Motor neuron (in vitro differentiated cells): Measurements from ENCODE around the gene NUMBL. TPM values are rescaled to one million over a fixed set of nuclear protein-coding genes. Genes with fewer than 3 reads are reported as not detected.
A peak's percentile ranks its signal among the peaks of the same experiment; 100 is the strongest.

ENCODE experiments used
- ATAC-seq, 8 experiments: fragments of 200-7000 bp; cut with Tn5 transposase; replicated peaks in 6 of 8; 2 replicates each; pipeline ENCODE4 v1.8.0; 2021; ENCODE audit warnings: mild to moderate bottlenecking in 8 of 8, moderate library complexity in 8 of 8
- H3K27ac ChIP-seq, 2 donors: fragments of 250-450 bp; sonication (Bioruptor Pico); 2 replicates each; pipeline ENCODE4 v1.9.0; 2021; ENCODE audit warnings: antibody characterized with exemption in 2 of 2, mild to moderate bottlenecking in 2 of 2, moderate library complexity in 1 of 2
- H3K4me1 ChIP-seq, 2 donors: fragments of 250-450 bp; sonication (Bioruptor Pico); replicated peaks in 1 of 2; 2 replicates each; pipeline ENCODE4 v1.6.1; 2021; ENCODE audit warnings: antibody characterized with exemption in 2 of 2, mild to moderate bottlenecking in 2 of 2, moderate library complexity in 1 of 2
- H3K4me3 ChIP-seq, 5 donors: fragments of 250-450 bp; sonication (Bioruptor Pico); 2 replicates each; pipeline ENCODE4 v1.9.0; 2021; ENCODE audit warnings: antibody characterized with exemption in 5 of 5, mild to moderate bottlenecking in 5 of 5, moderate library complexity in 4 of 5
- WGBS, 10 experiments: fragments of 450-650 bp; shearing (Covaris generic); methylation state at CpG; one replicate each; pipeline ENCODE4 v1.0.0; 2022; 5-methylcytosine and 5-hydroxymethylcytosine counted together
- in situ Hi-C, 9 experiments: fragments of 400-800 bp; cut with MboI; loops; one replicate each; pipeline ENCODE4 v1.15.0; 2021; ENCODE audit warnings: low sequenced_read_pairs in 9 of 9, low pct_unique_long_range_greater_than_20kb in 2 of 9; ENCODE audit not compliant: unreplicated experiment in 9 of 9
- total RNA-seq, 8 experiments: library from RNA; unstranded; fragments of 300-600 nt; gene quantifications; 2 replicates each; pipeline versions ENCODE4 v1.2.3 to v1.2.4, GENCODE V29; 2022

NUMBL gene
- total RNA-seq, 8 experiments from 2014 or later, result 7.9 to 26.2 (median 18.3) TPM

DNA sequence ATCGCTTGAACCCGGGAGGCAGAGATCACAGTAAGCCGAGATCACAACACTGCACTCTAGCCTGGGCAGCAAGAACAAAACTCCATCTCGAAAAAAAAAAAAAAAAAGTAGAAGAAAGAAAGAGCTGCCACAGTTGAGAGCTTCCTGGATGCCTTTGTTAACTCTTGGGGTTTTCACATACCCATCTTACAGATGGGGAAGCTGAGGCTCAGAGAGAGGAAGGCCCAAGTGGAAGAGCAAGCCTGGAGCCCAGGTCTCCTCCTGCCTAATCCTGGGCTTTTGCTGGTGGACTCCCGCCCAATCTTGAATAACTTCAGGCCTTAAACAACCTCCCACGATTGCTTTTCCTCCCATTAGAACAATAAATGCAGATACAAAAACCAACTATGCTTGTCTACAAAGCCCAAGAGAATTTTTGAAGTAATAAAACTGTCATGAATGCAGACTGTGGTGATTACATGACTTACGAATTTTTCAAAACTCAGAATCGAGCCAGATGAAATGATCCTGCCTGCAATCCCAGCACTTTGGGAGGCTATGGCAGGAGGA is 47.6 kb downstream of the NUMBL start:
- Histone ChIP-seq H3K27ac (no peak overlapping the region), H3K4me3 (no peak overlapping the region), H3K4me1 (peaks cover 17 to 24% of the 10 kb centered on the region in 2 donors)
- no peak for ATAC-seq
- in situ Hi-C loops, result loop anchor here in 1 of 9 experiments (25.0 kb wide), 2 partner anchors 331 to 506 kb away; no protein-coding TSS in a partner anchor
- 30 to 86% (median 53%) methylated on average over 1 to 7 of the region's 8 CpGs; no CpG with 5 or more reads in 1 of the 10 experiments for WGBS, 10 experiments

DNA sequence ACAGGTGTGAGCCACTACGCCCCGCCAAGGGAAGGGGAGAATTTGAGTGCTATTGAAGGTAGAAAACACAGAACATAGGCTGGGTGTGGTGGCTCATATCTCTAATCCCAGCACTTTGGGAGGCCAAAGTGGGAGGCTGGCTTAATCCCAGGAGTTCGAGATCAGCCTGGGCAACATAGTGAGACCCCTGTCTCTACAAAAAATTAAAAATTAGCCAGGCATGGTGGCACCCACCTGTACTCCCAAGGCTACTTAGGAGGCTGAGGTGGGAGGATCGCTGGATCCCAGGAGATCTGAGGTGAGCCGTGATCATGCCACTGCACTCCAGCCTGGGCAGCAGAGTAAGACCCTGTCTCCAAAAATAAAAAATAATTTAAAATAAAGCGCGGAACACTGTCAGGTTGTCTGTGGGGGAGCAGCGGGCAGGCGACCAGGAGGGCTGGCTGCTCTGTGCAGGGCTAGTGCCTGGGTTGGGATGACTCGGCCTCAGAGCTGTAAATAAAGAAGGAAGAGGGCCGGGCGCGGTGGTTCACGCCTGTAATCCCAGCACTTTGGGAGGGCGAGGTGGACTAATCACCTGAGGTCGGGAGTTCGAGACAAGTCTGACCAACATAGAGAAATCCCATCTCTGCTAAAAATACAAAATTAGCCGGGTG is 48.3 kb downstream of the NUMBL start:
- peaks cover 17 to 24% of the 10 kb centered on the region in 2 donors for H3K4me1 ChIP-seq
- H3K27ac ChIP-seq, result no peak overlapping the region
- no peak for ATAC-seq
- WGBS, 10 experiments, result 76 to 96% (median 90%) methylated on average over 2 to 13 of the region's 18 CpGs; no CpG with 5 or more reads in 3 of the 10 experiments
- no peak overlapping the region for H3K4me3 ChIP-seq
- in situ Hi-C loops, result loop anchor here in 1 of 9 experiments (25.0 kb wide), 2 partner anchors 330 to 505 kb away; no protein-coding TSS in a partner anchor

DNA sequence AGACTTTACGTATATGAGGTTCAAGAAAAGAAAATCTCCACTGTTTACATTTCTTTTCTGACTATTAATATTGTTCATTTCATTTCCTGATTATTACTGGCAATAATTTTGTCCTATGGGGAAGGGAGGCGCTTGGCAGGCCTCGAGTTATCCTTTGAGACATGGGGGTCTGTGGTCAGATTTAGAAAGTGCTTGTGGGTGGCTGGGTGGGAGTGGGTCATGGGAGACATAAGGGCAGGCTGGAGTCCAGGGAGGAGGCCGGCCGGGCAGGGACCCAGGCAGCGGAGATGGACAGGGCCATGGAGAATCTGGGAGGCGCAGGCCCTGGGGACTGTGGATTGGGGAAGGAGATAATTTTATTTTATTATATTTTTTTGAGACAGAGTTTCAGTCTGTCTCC is 49.2 kb downstream of the NUMBL start:
- in situ Hi-C loops, result loop anchor here in 1 of 9 experiments (25.0 kb wide), 2 partner anchors 329 to 504 kb away; no protein-coding TSS in a partner anchor
- 60 to 100% (median 91%) methylated on average over 1 to 7 of the region's 7 CpGs for WGBS, 10 experiments
- H3K4me1 ChIP-seq, result peaks cover 11 to 18% of the 10 kb centered on the region in 2 donors
- H3K27ac ChIP-seq, result no peak overlapping the region
- no peak for ATAC-seq
- H3K4me3 ChIP-seq, result no peak overlapping the region

DNA sequence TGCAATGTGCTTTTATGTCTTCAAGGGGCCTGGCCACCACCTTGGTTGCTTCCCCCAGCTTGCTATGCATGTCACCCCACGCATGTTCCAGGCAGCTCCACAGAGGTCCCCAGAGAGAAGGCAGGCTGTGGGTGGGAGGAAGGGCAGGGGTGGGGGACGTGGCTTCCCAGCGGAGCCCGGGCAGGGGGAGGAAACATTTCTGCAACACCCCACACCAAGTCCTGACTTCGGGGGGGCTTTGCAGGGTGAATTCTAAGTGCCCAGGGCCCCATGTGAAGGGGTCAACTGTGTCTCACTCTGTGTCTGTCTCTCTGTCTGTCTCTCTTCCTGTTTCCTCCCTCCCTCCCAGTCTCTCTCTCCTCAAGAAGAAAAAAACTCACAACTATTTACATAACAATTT is 49.7 kb downstream of the NUMBL start:
- H3K4me1 ChIP-seq, result peaks cover 7 to 15% of the 10 kb centered on the region in 2 donors
- in situ Hi-C loops, result loop anchor here in 1 of 9 experiments (25.0 kb wide), 2 partner anchors 328 to 503 kb away; no protein-coding TSS in a partner anchor
- WGBS, 10 experiments, result 0 to 60% (median 22%) methylated on average over 1 to 2 of the region's 5 CpGs; no CpG with 5 or more reads in 6 of the 10 experiments
- no peak overlapping the region for H3K4me3 ChIP-seq
- no peak overlapping the region for H3K27ac ChIP-seq
- ATAC-seq, result peak in 4 of 8 experiments; percentile 32 to 61 (median 36)

DNA sequence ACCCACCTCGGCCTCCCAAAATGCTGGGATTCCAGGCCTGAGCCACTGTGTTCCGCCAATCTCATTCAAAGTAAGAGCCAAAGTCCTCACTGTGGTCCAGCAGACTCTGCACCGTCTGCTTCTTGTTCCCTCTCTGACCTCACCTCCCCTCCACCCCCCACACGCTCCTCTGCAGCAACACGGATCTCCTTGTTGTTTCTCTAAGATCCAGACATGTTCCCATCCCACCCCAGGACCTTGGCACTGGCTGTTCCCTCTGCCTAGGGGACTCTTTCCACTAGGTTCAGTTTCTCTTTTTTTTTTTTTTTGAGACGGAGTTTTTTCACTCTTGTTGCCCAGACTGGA is 50.8 kb downstream of the NUMBL start:
- H3K4me3 ChIP-seq, result no peak overlapping the region
- in situ Hi-C loops, result loop anchor here in 1 of 9 experiments (25.0 kb wide), 2 partner anchors 327 to 502 kb away; no protein-coding TSS in a partner anchor
- ATAC-seq, result no peak
- 35 to 76% (median 50%) methylated on average over 1 to 5 of the region's 6 CpGs; no CpG with 5 or more reads in 3 of the 10 experiments for WGBS, 10 experiments
- peaks cover 0 to 8% of the 10 kb centered on the region in 2 donors for H3K4me1 ChIP-seq
- no peak overlapping the region for H3K27ac ChIP-seq

DNA sequence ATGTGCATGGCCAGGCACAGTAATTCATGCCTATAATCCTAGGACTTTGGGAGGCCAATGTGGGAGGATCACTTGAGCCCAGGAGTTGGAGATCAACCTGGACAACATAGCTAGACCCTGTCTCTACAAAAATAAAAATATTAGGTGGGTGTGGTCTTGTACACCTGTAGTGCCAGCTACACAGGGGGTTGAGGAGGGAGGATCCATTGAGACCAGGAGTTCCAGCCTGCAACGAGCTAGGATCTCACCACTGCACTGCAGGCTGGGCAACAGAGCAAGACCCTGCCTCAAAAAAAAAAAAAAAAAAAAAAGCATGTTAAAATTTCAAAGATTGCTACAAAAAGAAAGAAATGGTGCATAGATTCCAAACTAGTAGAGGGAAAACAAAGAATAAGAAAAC is 52.1 kb downstream of the NUMBL start:
- peaks cover 0 to 11% of the 10 kb centered on the region in 2 donors for H3K4me1 ChIP-seq
- whole genome bisulfite sequencing, 10 experiments, result 14 to 88% (median 55%) methylated on average over 1 of the region's 1 CpG; no CpG with 5 or more reads in 1 of the 10 experiments
- no peak overlapping the region for H3K4me3 ChIP-seq
- ATAC-seq, result no peak
- H3K27ac ChIP-seq, result no peak overlapping the region
- in situ Hi-C loops, result loop anchor here in 1 of 9 experiments (25.0 kb wide), 2 partner anchors 326 to 501 kb away; no protein-coding TSS in a partner anchor

DNA sequence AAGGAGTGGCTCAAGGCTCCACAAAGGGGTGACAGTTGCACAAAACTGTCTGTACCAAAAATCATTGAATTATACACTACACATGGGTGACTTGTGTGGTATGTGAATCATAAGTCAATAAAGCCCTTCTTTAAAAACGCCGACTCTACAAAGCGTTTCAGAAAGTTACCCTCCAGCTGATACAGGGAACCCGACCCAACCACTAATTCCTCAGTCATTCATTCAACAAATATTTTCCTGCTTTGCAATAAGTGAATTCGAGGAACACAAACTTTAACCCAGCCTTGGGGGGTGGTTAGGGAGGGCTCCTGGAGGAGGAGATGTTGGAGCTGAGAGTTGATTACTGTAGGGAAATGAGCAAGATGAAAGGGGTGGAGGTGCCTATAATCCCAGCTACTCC is 57.2 kb downstream of the NUMBL start:
- ATAC-seq, result no peak

DNA sequence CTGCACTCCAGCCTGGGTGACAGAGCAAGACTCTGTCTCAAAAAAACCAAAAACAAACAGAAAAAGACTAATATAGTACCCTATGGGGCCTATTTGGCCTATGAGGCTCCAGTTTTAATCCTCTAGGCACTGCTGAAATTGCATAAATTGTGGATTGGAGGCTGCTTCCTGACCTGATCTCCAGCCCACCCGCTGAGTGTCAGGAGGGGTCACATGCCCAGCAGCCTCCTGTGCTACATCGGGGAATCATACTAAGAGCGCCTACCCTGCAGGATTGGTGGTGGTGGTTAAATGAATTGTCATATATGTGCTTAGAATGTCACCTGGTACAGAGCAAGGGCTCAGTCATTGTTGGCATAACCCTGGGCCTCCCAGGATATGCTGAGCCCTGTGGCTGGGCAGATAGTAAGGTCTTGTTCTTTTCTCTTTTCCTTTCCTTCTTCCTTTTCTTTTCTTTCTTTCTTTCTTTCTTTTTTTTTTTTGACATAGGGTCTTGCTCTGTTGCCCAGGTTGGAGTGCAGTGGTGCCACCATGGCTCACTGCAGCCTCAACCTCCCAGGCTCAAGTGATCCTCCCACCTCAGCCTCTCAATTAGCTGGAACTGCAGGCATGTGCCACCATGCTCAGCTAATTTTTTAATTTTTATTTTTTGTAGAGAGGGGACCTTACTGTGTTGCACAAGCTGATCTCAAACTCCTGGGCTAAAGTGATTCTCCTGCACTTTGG is 58.0 kb downstream of the NUMBL start:
- WGBS, 10 experiments, result 30 to 100% (median 60%) methylated on average over 1 to 3 of the region's 3 CpGs; no CpG with 5 or more reads in 1 of the 10 experiments
- ATAC-seq, result no peak

More for the DNA sequence above, 57.2 kb downstream of the NUMBL start:
- Histone ChIP-seq H3K4me3 (no peak overlapping the region), H3K4me1 (peaks cover 0 to 6% of the 10 kb centered on the region in 2 donors), H3K27ac (no peak overlapping the region)
- in situ Hi-C loops, result loop anchor here in 1 of 9 experiments (25.0 kb wide), 2 partner anchors 321 to 496 kb away; no protein-coding TSS in a partner anchor
- 7 to 92% (median 71%) methylated on average over 1 to 5 of the region's 5 CpGs; no CpG with 5 or more reads in 3 of the 10 experiments for WGBS, 10 experiments

DNA sequence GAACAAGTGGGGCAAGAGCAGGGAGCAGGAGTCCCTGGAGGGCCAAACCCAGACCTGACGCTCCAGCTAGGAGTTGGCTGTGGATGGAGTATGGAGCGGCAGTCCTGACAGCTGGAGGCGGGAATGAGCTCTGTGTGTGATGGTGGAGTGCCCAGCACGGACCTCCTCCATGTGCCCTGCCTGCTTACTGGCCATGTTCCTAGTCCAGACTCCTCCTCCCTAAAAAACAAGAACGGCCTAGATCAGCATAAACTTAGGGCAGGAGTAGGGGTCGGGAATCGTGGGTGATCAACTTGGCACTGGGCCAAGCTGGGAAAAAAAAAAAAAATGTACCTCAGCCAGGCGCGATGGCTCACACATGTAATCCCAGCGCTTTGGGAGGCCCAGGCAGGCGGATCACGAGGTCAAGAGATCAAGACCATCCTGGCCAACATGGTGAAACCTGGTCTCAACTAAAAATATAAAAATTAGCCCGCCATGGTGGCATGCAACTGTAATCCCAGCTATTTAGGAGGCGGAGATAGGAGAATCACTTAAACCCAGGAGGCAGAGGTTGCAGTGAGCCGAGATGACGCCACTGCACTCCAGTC is 59.8 kb downstream of the NUMBL start:
- no peak for ATAC-seq
- H3K4me3 ChIP-seq, result no peak overlapping the region
- H3K4me1 ChIP-seq, result peaks cover 0 to 6% of the 10 kb centered on the region in 2 donors
- H3K27ac ChIP-seq, result no peak overlapping the region
- 50 to 97% (median 79%) methylated on average over 3 to 12 of the region's 16 CpGs; no CpG with 5 or more reads in 2 of the 10 experiments for WGBS, 10 experiments
- in situ Hi-C loops, result loop anchor here in 1 of 9 experiments (25.0 kb wide), 2 partner anchors 318 to 493 kb away; no protein-coding TSS in a partner anchor

More for the DNA sequence above, 58.0 kb downstream of the NUMBL start:
- in situ Hi-C loops, result loop anchor here in 1 of 9 experiments (25.0 kb wide), 2 partner anchors 320 to 495 kb away; no protein-coding TSS in a partner anchor
- no peak overlapping the region for H3K4me3 ChIP-seq
- H3K4me1 ChIP-seq, result peaks cover 0 to 6% of the 10 kb centered on the region in 2 donors
- no peak overlapping the region for H3K27ac ChIP-seq

DNA sequence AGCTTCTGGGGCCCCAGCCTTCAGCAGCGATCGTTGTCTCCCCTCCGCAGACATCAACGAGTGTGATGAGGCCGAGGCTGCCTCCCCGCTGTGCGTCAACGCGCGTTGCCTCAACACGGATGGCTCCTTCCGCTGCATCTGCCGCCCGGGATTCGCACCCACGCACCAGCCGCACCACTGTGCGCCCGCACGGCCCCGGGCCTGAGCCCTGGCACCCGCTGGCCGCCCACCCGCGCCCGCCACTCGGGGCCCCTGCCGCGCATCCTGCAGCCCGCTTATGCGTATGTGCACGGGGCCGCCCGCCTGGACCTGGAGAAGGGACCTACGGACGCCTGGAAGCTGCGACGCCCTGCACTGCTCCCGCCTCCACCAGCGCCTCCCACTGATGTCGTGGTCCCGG is 61.1 kb downstream of the NUMBL start:
- 80 to 100% (median 97%) methylated on average over 1 to 20 of the region's 42 CpGs; no CpG with 5 or more reads in 4 of the 10 experiments for WGBS, 10 experiments
- Histone ChIP-seq H3K27ac (no peak overlapping the region), H3K4me3 (no peak overlapping the region), H3K4me1 (peaks cover 0 to 6% of the 10 kb centered on the region in 2 donors)
- ATAC-seq, result no peak
- in situ Hi-C loops, result loop anchor here in 1 of 9 experiments (25.0 kb wide), 2 partner anchors 317 to 492 kb away; no protein-coding TSS in a partner anchor

DNA sequence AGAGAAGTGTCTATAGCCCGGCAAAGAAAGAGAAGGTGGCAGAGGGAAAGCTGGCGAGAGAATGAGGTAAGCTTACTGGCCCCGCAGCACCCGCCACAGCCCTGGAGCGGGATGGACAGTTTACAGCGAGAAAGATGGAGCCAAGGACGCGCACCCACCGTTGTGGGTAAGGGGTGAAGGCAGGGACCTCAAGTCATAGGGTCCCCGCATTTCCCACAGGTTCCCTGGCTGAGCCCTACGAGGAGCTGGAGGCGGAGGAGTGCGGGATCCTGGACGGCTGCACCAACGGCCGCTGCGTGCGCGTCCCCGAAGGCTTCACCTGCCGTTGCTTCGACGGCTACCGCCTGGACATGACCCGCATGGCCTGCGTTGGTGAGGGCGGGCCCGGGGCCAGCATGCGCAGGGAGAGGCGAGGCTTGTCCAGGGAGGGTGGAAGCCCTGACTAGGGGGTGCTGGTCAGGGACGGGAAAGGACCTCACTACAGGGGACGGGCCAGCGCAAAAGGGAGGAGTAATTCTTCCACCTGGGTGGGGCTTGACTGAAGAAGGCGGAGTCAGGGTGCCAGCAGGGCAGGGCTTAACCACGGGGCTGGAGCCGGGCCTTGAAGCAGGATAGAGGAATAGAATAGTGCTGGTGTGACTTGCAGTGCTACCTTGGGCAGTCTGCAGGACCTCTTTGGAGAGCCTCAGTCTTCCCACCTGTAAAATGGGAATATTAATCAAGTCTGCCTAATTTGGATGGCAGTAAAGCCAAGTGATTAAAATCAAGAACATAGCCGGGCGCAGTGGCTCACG is 62.8 kb downstream of the NUMBL start:
- Histone ChIP-seq H3K27ac (no peak overlapping the region), H3K4me3 (no peak overlapping the region), H3K4me1 (peaks cover 0 to 13% of the 10 kb centered on the region in 2 donors)
- ATAC-seq, result peak in 1 of 8 experiments; percentile 38
- 81 to 100% (median 96%) methylated on average over 1 to 16 of the region's 39 CpGs for WGBS, 10 experiments
- in situ Hi-C loops, result loop anchor here in 1 of 9 experiments (25.0 kb wide), 2 partner anchors 315 to 490 kb away; no protein-coding TSS in a partner anchor
